Measurements from ENCODE around the gene AFMID. TPM values are rescaled to one million over a fixed set of nuclear protein-coding genes. Genes with fewer than 3 reads are reported as not detected.
A peak's percentile ranks its signal among the peaks of the same experiment; 100 is the strongest.

AFMID gene
- total and polyA plus RNA-seq, 9 of the 15 experiments (the other 6 are each of a cell fraction or from before 2014, with no cell fraction given), result 62.1 to 188 (median 74.4) TPM

- TF ChIP-seq ZNF518B (CRISPR knock-in tag; IDR thresholded peaks at IDR 0.05) (no peak), ZNF398 (CRISPR knock-in tag; IDR thresholded peaks at IDR 0.05) (no peak), CHD1 (IDR thresholded peaks at IDR 0.05; ENCODE audit: low read length) (peak; percentile 79), NFRKB (IDR thresholded peaks at IDR 0.05; ENCODE audit: low read depth) (0 out of 2 replicates have a peak, but pooled peaks have one; percentile 38), ZBTB8A (IDR thresholded peaks at IDR 0.05; ENCODE audit: partially characterized antibody) (no peak), CBX1 (IDR thresholded peaks at IDR 0.05; ENCODE audit: low read depth) (no peak; the same call in 1 of the 2 replicates), FUS (optimal IDR thresholded peaks at IDR 0.05; ENCODE audit: low read depth, low read length) (no peak), TFE3 (CRISPR knock-in tag; IDR thresholded peaks at IDR 0.05) (no peak), ZNF133 (CRISPR knock-in tag; IDR thresholded peaks at IDR 0.05) (0 out of 2 replicates have a peak, but pooled peaks have one; percentile 32), YY1 (IDR thresholded peaks at IDR 0.05; ENCODE audit: borderline replicate concordance in 1 of 3, control insufficient read depth in 1 of 3, extremely low read depth in 1 of 3, insufficient read depth in 3 of 3, insufficient read length in 1 of 3, insufficient replicate concordance in 2 of 3, low read depth in 1 of 3, low read length in 2 of 3) (peak; percentile 71 to 99 (median 93)), HMGN3 (IDR thresholded peaks at IDR 0.05; ENCODE audit: borderline replicate concordance, extremely low read depth, insufficient read length, low read depth, low read length) (peak; percentile 87), ZNF3 (CRISPR knock-in tag; IDR thresholded peaks at IDR 0.05) (no peak), RFX1 (IDR thresholded peaks at IDR 0.05) (no peak), HNRNPL (IDR thresholded peaks at IDR 0.05; ENCODE audit: low read depth, low read length) (0 out of 2 replicates have a peak, but pooled peaks have one; percentile 9), FOXJ3 (CRISPR knock-in tag; IDR thresholded peaks at IDR 0.05) (no peak)
Observed at GRCh38 chr17:78186692-78187595, at the start of gene AFMID, which contains the start of gene TK1 (continued).
